ENCODE measurements around the gene GALNT2.

GRCh38 chr1:230327892-230328284, 260.9 kb downstream of the GALNT2 start:
- TF ChIP-seq CTCF (IDR thresholded peaks at IDR 0.05): no peak
- TF ChIP-seq ZFX (IDR thresholded peaks at IDR 0.05; ENCODE audit: borderline replicate concordance): no peak
